Putamen (tissue), 1 donor: ENCODE measurements around the gene MAST4.

Source experiments
- DNase-seq: peaks from one replicate; pipeline ENCODE4 v3.0.0-alpha.2; 2016; ENCODE audit warnings: low spot score

Gene MAST4

GRCh38 chr5:67190410-67190809 is 594.2 kb downstream of the MAST4 start:
- DNase-seq: no peak

GRCh38 chr5:67190861-67191260 is 594.7 kb downstream of the MAST4 start:
- DNase-seq: no peak

GRCh38 chr5:67192719-67193438 is 596.7 kb downstream of the MAST4 start:
- DNase-seq: peak; percentile 59

- DNase-seq: no peak
These were observed 597.2 kb downstream of the MAST4 start for GRCh38 chr5:67193439-67193807.

- no peak for DNase-seq
These were observed 598.0 kb downstream of the MAST4 start for GRCh38 chr5:67194166-67194565.

DNA sequence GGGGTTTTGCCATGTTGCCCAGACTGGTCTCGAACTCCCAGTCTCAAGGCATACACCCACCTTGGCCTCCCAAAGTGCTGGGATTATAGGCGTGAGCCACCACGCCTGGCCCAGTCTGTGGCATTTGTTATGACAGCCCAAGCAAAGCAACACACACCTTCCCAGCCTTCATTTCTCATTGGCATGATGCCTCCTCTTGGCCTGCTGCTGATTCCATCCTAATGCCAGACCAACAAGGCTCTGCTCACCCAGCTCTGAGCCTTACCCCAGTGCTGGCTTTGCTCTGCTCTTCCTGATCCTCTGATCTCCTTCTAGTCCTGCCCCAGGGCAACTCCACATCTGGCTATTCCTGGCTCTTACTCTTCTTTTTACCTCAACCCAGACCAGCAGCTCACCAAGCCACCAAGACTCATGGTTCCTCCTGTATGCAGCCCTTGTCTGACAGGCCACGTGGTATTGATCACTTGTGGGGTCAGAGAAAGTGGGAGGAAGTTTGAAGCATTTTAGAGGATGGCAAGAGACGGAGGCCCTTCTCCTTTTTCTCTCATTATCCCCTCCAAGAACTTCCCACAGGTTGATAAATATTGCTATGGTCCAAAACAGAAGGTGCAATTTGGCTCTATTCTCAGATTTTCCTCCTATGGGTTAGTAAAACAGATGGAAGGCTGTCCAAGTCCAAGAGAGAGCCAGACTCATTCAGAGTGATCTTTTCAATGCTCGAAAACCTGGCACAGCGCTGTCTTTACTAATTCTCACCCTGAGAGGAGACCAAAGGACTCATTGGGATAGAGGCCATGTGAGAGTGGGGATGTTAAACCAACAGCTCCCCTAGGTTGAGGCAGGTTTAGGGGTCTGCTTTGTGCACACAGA is 599.4 kb downstream of the MAST4 start:
- DNase-seq: no peak

- DNase-seq: peak; percentile 91
These were observed 600.4 kb downstream of the MAST4 start, which contains the start of gene CD180 for GRCh38 chr5:67196537-67197059. TSS of gene CD180 (minus strand) at chr5:67196799. CDS start at chr5:67196641, 158 bp downstream.

DNA sequence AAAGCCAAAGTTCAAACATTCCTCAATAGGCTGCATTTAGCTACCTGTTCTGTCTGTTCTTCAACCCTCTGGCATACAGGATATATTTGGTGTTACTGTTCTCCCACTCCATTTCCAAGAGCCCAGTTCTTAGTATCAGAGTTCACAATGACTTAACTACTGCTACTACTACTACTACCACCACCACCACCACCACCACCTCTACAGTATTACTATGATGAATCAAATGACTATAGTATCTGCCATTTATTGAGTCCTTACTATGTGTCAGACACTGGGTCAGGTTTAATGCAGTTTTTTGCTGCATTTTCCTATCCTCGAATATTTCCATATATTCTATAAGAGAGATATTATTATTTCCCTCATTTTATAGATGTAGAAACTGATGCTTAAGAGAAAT is 601.3 kb downstream of the MAST4 start:
- DNase-seq: no peak

DNA sequence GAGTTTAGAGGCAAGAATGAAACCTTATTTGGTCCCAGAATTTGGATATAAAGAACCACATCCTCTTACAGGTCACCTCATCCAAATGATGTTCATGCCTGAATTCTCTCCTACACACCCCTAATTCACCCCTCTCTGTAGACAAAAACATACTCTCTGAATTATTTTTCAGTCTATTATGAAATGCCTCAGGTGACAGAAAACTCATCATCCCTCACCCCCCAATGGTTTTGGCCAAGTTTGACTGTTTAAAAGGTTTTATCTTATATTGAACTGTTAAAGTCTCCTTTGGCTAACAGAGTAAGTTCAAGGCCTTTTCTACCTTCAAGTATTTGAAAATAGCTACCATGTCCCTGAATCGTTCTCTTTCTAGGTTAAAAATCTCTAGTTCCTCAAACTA is 602.7 kb downstream of the MAST4 start:
- no peak for DNase-seq

- DNase-seq: no peak
These were observed 603.7 kb downstream of the MAST4 start for GRCh38 chr5:67199859-67200258.

GRCh38 chr5:67200809-67201562 is 604.8 kb downstream of the MAST4 start:
- no peak for DNase-seq

GRCh38 chr5:67201897-67202549 is 605.8 kb downstream of the MAST4 start:
- DNase-seq: no peak

GRCh38 chr5:67202828-67203227 is 606.6 kb downstream of the MAST4 start:
- no peak for DNase-seq

- DNase-seq: no peak
These were observed 607.5 kb downstream of the MAST4 start for GRCh38 chr5:67203701-67204074.

- no peak for DNase-seq
These were observed 608.6 kb downstream of the MAST4 start for GRCh38 chr5:67204821-67205220.

DNA sequence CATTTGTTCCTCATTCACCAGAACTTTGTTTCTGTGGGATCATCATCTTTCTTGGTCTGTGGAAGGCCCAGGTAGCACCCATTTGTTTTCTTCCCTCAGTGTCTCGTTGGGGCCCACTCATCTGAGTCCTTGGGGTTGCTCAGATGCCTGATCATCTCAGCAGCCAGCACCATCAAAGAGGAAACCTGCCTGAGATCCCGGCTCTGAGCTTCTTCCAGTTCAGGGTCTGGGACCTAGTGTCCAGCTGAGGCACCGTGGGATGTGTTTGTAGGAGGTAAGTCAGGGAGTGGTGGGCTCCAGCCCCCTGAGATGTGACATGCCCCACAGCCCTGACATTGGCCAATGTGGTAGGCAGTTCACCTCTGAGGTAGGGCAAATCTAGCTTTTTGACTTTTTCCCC is 609.8 kb downstream of the MAST4 start:
- no peak for DNase-seq

DNA sequence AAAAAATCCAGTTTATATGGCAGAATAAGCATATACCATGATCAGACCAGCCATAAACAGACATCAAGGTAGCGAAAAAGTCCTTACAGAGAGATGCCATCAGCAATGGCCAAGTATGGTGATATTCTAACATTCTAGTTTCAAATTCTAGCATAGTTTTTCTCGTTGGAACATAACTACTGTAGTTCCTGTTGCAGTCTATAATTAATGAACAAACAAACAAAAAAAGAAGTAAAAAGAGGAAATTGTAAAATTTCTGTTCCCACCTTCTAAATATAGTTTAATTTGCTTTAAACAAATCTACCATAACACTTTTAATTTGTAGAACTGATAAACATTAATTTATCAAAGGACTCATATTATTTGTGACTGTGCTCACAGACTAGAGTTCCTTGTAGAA is 610.3 kb downstream of the MAST4 start:
- no peak for DNase-seq

- no peak for DNase-seq
These were observed 610.7 kb downstream of the MAST4 start for GRCh38 chr5:67206929-67207328.

GRCh38 chr5:67208403-67208802 is 612.2 kb downstream of the MAST4 start:
- no peak for DNase-seq

GRCh38 chr5:67209141-67209771 is 613.1 kb downstream of the MAST4 start:
- peak; percentile 68 for DNase-seq

GRCh38 chr5:67211926-67212325 is 615.7 kb downstream of the MAST4 start:
- no peak for DNase-seq
